H1 (cell line): ENCODE data around the gene RAD51B. TPM values are rescaled to one million over a fixed set of nuclear protein-coding genes. Genes with fewer than 3 reads are reported as not detected.

Experiments used
- CTCF ChIA-PET: fragments of 300-600 bp; sonication (Branson Sonifier 250); formaldehyde crosslinking; loops from one replicate; lab custom pipeline; 2021; ENCODE audit not compliant: partially characterized antibody; lab: Charles Lee
- POLR2A ChIA-PET: fragments of 300-600 bp; sonication (Branson Sonifier 250); formaldehyde crosslinking; loops from one replicate; lab custom pipeline; 2021; ENCODE audit warnings: inconsistent platforms; ENCODE audit not compliant: partially characterized antibody; lab: Charles Lee
- DNase-seq, 2 experiments: peaks; one replicate each; pipeline versions ENCODE4 v3.0.0 to v3.0.0-alpha.2; 2010 to 2022; ENCODE audit warnings: low spot score in 2 of 2, low read depth in 1 of 2, mixed read lengths in 1 of 2
- FAIRE-seq: peaks from 2 replicates; lab custom pipeline; 2011; peaks lifted over from hg19 to GRCh38; lab: Jason Lieb, UNC
- H2AFZ ChIP-seq: 2 replicates; pipeline ENCODE4 v1.8.1; 2012; ENCODE audit warnings: low read length, inconsistent platforms
- H2AK5ac ChIP-seq: 2 replicates; pipeline ENCODE4 v1.6.1; 2013; ENCODE audit warnings: low read depth, low read length
- H2BK120ac ChIP-seq: replicated peaks from 2 replicates; pipeline ENCODE3; 2013; ENCODE audit warnings: low read depth, low read length, inconsistent platforms
- H2BK12ac ChIP-seq: 2 replicates; pipeline ENCODE4 v1.6.1; 2013; ENCODE audit warnings: low read depth, low read length
- H2BK15ac ChIP-seq: 2 replicates; pipeline ENCODE4 v1.6.1; 2013; ENCODE audit warnings: low read length
- H2BK20ac ChIP-seq: 2 replicates; pipeline ENCODE4 v1.6.1; 2013; ENCODE audit warnings: low read length
- H2BK5ac ChIP-seq: 2 replicates; pipeline ENCODE4 v1.6.1; 2013; ENCODE audit warnings: low read depth, low read length
- H3K14ac ChIP-seq: 2 replicates; pipeline ENCODE4 v1.6.1; 2013; ENCODE audit warnings: inconsistent platforms; ENCODE audit not compliant: insufficient read length
- H3K18ac ChIP-seq: 2 replicates; pipeline ENCODE4 v1.6.1; 2013; ENCODE audit warnings: low read length; ENCODE audit errors: extremely low read depth
- H3K23ac ChIP-seq: 2 replicates; pipeline ENCODE4 v1.6.1; 2013; ENCODE audit warnings: inconsistent platforms; ENCODE audit not compliant: insufficient read length
- H3K23me2 ChIP-seq: 2 replicates; pipeline ENCODE4 v1.6.1; 2013; ENCODE audit warnings: low read depth, low read length
- H3K27ac ChIP-seq: 2 replicates; pipeline ENCODE4 v1.6.1; 2011; ENCODE audit warnings: low read depth, low read length, inconsistent platforms
- H3K27me3 ChIP-seq, 4 experiments: replicated peaks in 1 of 4; 1 replicate in 1 of 4; 2 replicates in 3 of 4; pipeline versions ENCODE4 v1.6.1 to v1.8.1; 2011 to 2013; ENCODE audit warnings: low read length in 3 of 4, mild to moderate bottlenecking in 3 of 4, inconsistent platforms in 2 of 4, mixed read lengths in 2 of 4, moderate library complexity in 1 of 4; ENCODE audit not compliant: control insufficient read depth in 3 of 4, insufficient read depth in 3 of 4; ENCODE audit errors: extremely low read depth in 1 of 4
- H3K36me3 ChIP-seq, 4 experiments: 2 replicates each; pipeline versions ENCODE4 v1.6.1 to v1.8.1; 2011 to 2013; ENCODE audit warnings: mild to moderate bottlenecking in 4 of 4, low read length in 3 of 4, moderate library complexity in 2 of 4, control low read depth in 1 of 4, inconsistent platforms in 1 of 4; ENCODE audit not compliant: insufficient read depth in 4 of 4, control insufficient read depth in 2 of 4
- H3K4ac ChIP-seq: replicated peaks from 2 replicates; pipeline ENCODE3; 2013; ENCODE audit warnings: low read length, low read depth, mixed read lengths, inconsistent platforms; ENCODE audit not compliant: insufficient read length
- H3K4me1 ChIP-seq, 4 experiments: replicated peaks in 1 of 4; 1 replicate in 1 of 4; 2 replicates in 3 of 4; pipeline versions ENCODE4 v1.6.1 to v1.8.1; 2011 to 2013; ENCODE audit warnings: low read length in 3 of 4, inconsistent platforms in 2 of 4, mixed read lengths in 1 of 4; ENCODE audit not compliant: insufficient read depth in 4 of 4, control insufficient read depth in 3 of 4
- H3K4me2 ChIP-seq, 2 experiments: 2 replicates each; pipeline versions ENCODE4 v1.6.1 to v1.8.1; 2011 to 2013; ENCODE audit warnings: low read depth in 2 of 2, low read length in 2 of 2, control low read depth in 1 of 2, inconsistent platforms in 1 of 2, mild to moderate bottlenecking in 1 of 2; ENCODE audit not compliant: insufficient read depth in 1 of 2
- H3K4me3 ChIP-seq, 4 experiments: fragments of 200-600, 300-600 bp in 1 of 4; sonication (generic), shearing (Covaris generic), sonication (Bioruptor Twin) in 1 of 4; 2 replicates each; pipeline versions ENCODE4 v1.5.1 to v1.8.1; 2011 to 2016; ENCODE audit warnings: low read length in 4 of 4, low read depth in 3 of 4, control low read depth in 2 of 4, inconsistent platforms in 2 of 4, mild to moderate bottlenecking in 2 of 4, mixed read lengths in 1 of 4, moderate library complexity in 1 of 4; ENCODE audit not compliant: insufficient read depth in 2 of 4; ENCODE audit errors: extremely low read depth in 1 of 4
- H3K56ac ChIP-seq: replicated peaks from 2 replicates; pipeline ENCODE3; 2013; ENCODE audit warnings: low read depth, mild to moderate bottlenecking, mixed read lengths, low read length, inconsistent platforms; ENCODE audit not compliant: insufficient read length
- H3K79me1 ChIP-seq: 2 replicates; pipeline ENCODE4 v1.6.1; 2013; ENCODE audit warnings: low read depth, low read length, control low read depth
- H3K79me2 ChIP-seq, 2 experiments: 2 replicates each; pipeline versions ENCODE4 v1.6.1 to v1.8.1; 2012 to 2013; ENCODE audit warnings: low read length in 2 of 2, mild to moderate bottlenecking in 2 of 2, inconsistent platforms in 1 of 2; ENCODE audit not compliant: insufficient read depth in 2 of 2, control insufficient read depth in 1 of 2
- H3K9ac ChIP-seq, 4 experiments: replicated peaks in 1 of 4; 1 replicate in 1 of 4; 2 replicates in 3 of 4; pipeline versions ENCODE4 v1.6.1 to v1.8.1; 2011 to 2013; ENCODE audit warnings: low read depth in 3 of 4, low read length in 3 of 4, control low read depth in 2 of 4, mild to moderate bottlenecking in 2 of 4, moderate library complexity in 2 of 4, inconsistent platforms in 1 of 4; ENCODE audit errors: extremely low read depth in 1 of 4
- H3K9me3 ChIP-seq, 2 experiments: 2 replicates each; pipeline versions ENCODE4 v1.6.1 to v1.8.1; 2012 to 2013; ENCODE audit warnings: mild to moderate bottlenecking in 2 of 2, moderate library complexity in 2 of 2, control low read depth in 1 of 2, inconsistent platforms in 1 of 2, low read depth in 1 of 2, low read length in 1 of 2, mixed read lengths in 1 of 2; ENCODE audit not compliant: insufficient read depth in 2 of 2
- H4K20me1 ChIP-seq, 2 experiments: replicated peaks in 1 of 2; 2 replicates each; pipeline versions ENCODE3 to v1.8.1; 2011 to 2013; ENCODE audit warnings: inconsistent platforms in 2 of 2, low read length in 2 of 2, mild to moderate bottlenecking in 1 of 2; ENCODE audit not compliant: insufficient read depth in 2 of 2, control insufficient read depth in 1 of 2
- H4K5ac ChIP-seq: 2 replicates; pipeline ENCODE4 v1.6.1; 2013; ENCODE audit warnings: low read length, low read depth, mixed read lengths, inconsistent platforms; ENCODE audit not compliant: insufficient read length
- H4K8ac ChIP-seq: 2 replicates; pipeline ENCODE4 v1.8.0; 2013; ENCODE audit warnings: mild to moderate bottlenecking, moderate library complexity, low read length, inconsistent platforms; ENCODE audit not compliant: insufficient read depth; ENCODE audit errors: extremely low read depth
- H4K91ac ChIP-seq: replicated peaks from 2 replicates; pipeline ENCODE3; 2013; ENCODE audit warnings: low read length, mixed read lengths, inconsistent platforms; ENCODE audit not compliant: insufficient read length
- CBX8 ChIP-seq: fragments of 300-800, 300-1000 bp; sonication (generic); IDR thresholded peaks from 2 replicates; pipeline ENCODE4 v1.7.1; 2016; ENCODE audit warnings: low read depth, low read length, borderline replicate concordance
- CHD2 ChIP-seq: IDR thresholded peaks from 2 replicates; pipeline ENCODE4 v1.6.1; 2012; ENCODE audit warnings: low read length, improper control_type of control experiment
- EGR1 ChIP-seq: IDR thresholded peaks from 2 replicates; pipeline ENCODE4 v1.6.1; 2011; ENCODE audit warnings: low read depth, low read length, borderline replicate concordance
- EP300 ChIP-seq, 2 experiments: IDR thresholded peaks; 1 replicate in 1 of 2; 2 replicates in 1 of 2; pipeline ENCODE4 v1.6.1; 2011 to 2012; ENCODE audit warnings: low read depth in 2 of 2, low read length in 2 of 2, mild to moderate bottlenecking in 2 of 2, borderline replicate concordance in 1 of 2, inconsistent platforms in 1 of 2, moderate library complexity in 1 of 2
- JUN ChIP-seq: IDR thresholded peaks from 2 replicates; pipeline ENCODE4 v1.6.1; 2011; ENCODE audit warnings: low read depth, mild to moderate bottlenecking, improper control_type of control experiment, low read length
- RFX5 ChIP-seq: IDR thresholded peaks from 2 replicates; pipeline ENCODE4 v1.6.1; 2011; ENCODE audit warnings: low read depth, low read length, improper control_type of control experiment, borderline replicate concordance
- SIN3A ChIP-seq, 2 experiments: IDR thresholded peaks in 1 of 2; conservative IDR thresholded peaks in 1 of 2; 2 replicates each; pipeline ENCODE4 v1.6.1; 2011 to 2012; ENCODE audit warnings: low read length in 2 of 2, improper control_type of control experiment in 1 of 2, low read depth in 1 of 2, mild to moderate bottlenecking in 1 of 2
- SP4 ChIP-seq: IDR thresholded peaks from 2 replicates; pipeline ENCODE4 v1.6.1; 2012; ENCODE audit warnings: low read length, inconsistent platforms
- TAF7 ChIP-seq: optimal IDR thresholded peaks from 2 replicates; pipeline ENCODE3; 2011; ENCODE audit warnings: low read depth, mild to moderate bottlenecking, inconsistent platforms, low read length, moderate library complexity, borderline replicate concordance
- YY1 ChIP-seq: IDR thresholded peaks from 2 replicates; pipeline ENCODE4 v1.6.1; 2011; ENCODE audit warnings: low read depth, mild to moderate bottlenecking, low read length
- WGBS, 2 experiments: shearing (Covaris generic) in 1 of 2; methylation state at CpG; one replicate each; pipeline versions ENCODE4 v1.1.6 to v1.1.7; 2013 to 2015; ENCODE audit warnings: low lambda C conversion rate in 2 of 2, mixed read lengths in 2 of 2, inconsistent platforms in 1 of 2, low coverage in 1 of 2, missing lambda C conversion rate in 1 of 2; ENCODE audit not compliant: insufficient replicate concordance in 2 of 2, insufficient coverage in 1 of 2, insufficient read length in 1 of 2; ENCODE audit errors: extremely low coverage in 1 of 2, missing lambda C conversion rate in 1 of 2; 5-methylcytosine and 5-hydroxymethylcytosine counted together
- polyA plus RNA-seq, 7 experiments: library from polyadenylated mRNA; depleted of rRNA in 3 of 7; stranded (reverse) in 5 of 7; unstranded in 2 of 7; fragments of >200 nt in 5 of 7; fragments of 200-250 nt in 2 of 7; gene quantifications; 1 replicate in 5 of 7; 2 replicates in 1 of 7; 4 replicates in 1 of 7; pipeline versions ENCODE4 v1.2.1 to v1.2.3, GENCODE V29; 2011 to 2013; ENCODE audit warnings: missing spikeins in 2 of 7, mixed read lengths in 2 of 7
- total RNA-seq: library from RNA; stranded (reverse); fragmentation: NEBNext Ultra II Directional; extraction: Animal tissue kit (Norgen Biotek cat#: 25700); gene quantifications from 2 replicates; pipeline ENCODE4 v1.2.1, GENCODE V29; 2021
- TF ChIP-seq, protein P1 (sequence below): IDR thresholded peaks from 2 replicates; pipeline ENCODE4 v1.6.1; 2012; ENCODE audit warnings: low read length, inconsistent platforms
- TF ChIP-seq, protein P2 (sequence below): IDR thresholded peaks from 2 replicates; pipeline ENCODE4 v1.6.1; 2011; ENCODE audit warnings: low read depth, mild to moderate bottlenecking, low read length; ENCODE audit not compliant: insufficient read depth

Gene RAD51B
- total and polyA plus RNA-seq, 2 of the 8 experiments (the other 6 are each of a cell fraction or from before 2014, with no cell fraction given), result 3.9 to 14.9 TPM

DNA sequence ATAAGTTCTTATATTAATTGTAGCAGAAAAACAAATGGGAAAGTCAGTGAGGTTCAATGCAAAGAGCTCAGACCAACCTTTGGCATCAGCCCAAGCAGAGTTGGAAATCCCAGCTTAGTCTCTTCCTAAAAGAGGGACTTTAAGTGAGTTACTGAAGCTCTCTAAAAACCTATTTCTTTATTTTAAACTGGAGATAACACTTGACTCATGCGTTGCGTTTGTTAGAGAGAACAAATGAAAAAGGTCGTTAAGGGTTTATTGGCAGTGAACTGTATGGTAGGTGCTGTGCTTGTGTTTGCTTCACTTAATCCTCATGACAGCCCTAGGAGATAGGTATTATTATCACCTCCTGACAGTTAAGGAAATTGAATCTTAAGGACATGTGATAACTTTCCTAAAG is 396.5 kb downstream of the RAD51B start:
- Histone ChIP-seq H3K14ac (no peak overlapping the region), H3K23ac (no peak overlapping the region), H3K36me3 (no peaks in the 10 kb centered on the region), H3K23me2 (no peaks in the 10 kb centered on the region), H3K18ac (no peak overlapping the region), H2AK5ac (no peak overlapping the region), H2BK120ac (no peak overlapping the region), H3K4ac (no peak overlapping the region), H2AFZ (no peak overlapping the region), H3K4me1 (0 out of 7 replicates have a peak, but pooled peaks cover 0 to 2% (median 0%) of the 10 kb centered on the region in 4 experiments), H3K27me3 (no peaks in the 10 kb centered on the region), H4K5ac (no peak overlapping the region), H3K56ac (no peak overlapping the region), H3K79me1 (no peaks in the 10 kb centered on the region), H3K9ac (no peak overlapping the region), H2BK12ac (no peak overlapping the region), H2BK15ac (no peak overlapping the region), H3K4me3 (no peak overlapping the region), H4K91ac (no peak overlapping the region), H3K9me3 (no peaks in the 10 kb centered on the region), H2BK5ac (no peak overlapping the region), H3K27ac (no peak overlapping the region), H4K8ac (no peak overlapping the region), H3K4me2 (no peak overlapping the region), H3K79me2 (no peaks in the 10 kb centered on the region), H2BK20ac (no peak overlapping the region), H4K20me1 (no peaks in the 10 kb centered on the region)
- WGBS, 2 experiments, result 90% methylated on average over 3 of the region's 3 CpGs; no CpG with 5 or more reads in 1 of the 2 experiments
- DNase-seq (no peak), FAIRE-seq (no peak)
- ChIA-PET CTCF (interaction anchor here (1.0 kb wide), 1 partner anchor 31 kb away, joined by 3 read pairs; no protein-coding TSS in a partner anchor), POLR2A (no interaction called here)
- TF ChIP-seq, protein P1, sequence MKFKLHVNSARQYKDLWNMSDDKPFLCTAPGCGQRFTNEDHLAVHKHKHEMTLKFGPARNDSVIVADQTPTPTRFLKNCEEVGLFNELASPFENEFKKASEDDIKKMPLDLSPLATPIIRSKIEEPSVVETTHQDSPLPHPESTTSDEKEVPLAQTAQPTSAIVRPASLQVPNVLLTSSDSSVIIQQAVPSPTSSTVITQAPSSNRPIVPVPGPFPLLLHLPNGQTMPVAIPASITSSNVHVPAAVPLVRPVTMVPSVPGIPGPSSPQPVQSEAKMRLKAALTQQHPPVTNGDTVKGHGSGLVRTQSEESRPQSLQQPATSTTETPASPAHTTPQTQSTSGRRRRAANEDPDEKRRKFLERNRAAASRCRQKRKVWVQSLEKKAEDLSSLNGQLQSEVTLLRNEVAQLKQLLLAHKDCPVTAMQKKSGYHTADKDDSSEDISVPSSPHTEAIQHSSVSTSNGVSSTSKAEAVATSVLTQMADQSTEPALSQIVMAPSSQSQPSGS, result no peak
- TF ChIP-seq, protein P2, sequence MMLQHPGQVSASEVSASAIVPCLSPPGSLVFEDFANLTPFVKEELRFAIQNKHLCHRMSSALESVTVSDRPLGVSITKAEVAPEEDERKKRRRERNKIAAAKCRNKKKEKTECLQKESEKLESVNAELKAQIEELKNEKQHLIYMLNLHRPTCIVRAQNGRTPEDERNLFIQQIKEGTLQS, result no peak
- no peak for TF ChIP-seq EP300 (IDR thresholded peaks at IDR 0.05; ENCODE audit: borderline replicate concordance in 1 of 2, low read depth in 2 of 2, low read length in 2 of 2)
- no peak for TF ChIP-seq TAF7
- no peak for TF ChIP-seq EGR1
- TF ChIP-seq CBX8, result no peak
- TF ChIP-seq SP4, result no peak
- no peak for TF ChIP-seq JUN
- no peak for TF ChIP-seq SIN3A (conservative IDR thresholded peaks at IDR 0.05 in 1 of 2, IDR thresholded peaks at IDR 0.05 in 1 of 2; ENCODE audit: low read depth in 1 of 2, low read length in 2 of 2)
- TF ChIP-seq RFX5, result no peak
- no peak for TF ChIP-seq CHD2
- no peak for TF ChIP-seq YY1
